ENCODE data around the gene IER5.
A peak's percentile ranks its signal among the peaks of the same experiment; 100 is the strongest.

The IER5 gene

GRCh38 chr1:181095260-181095659 lies 6.8 kb downstream of the IER5 start:
- DNase-seq (ENCODE audit: extremely low read depth, insufficient read length), result no peak
- no peaks in the 10 kb centered on the region for H3K27me3 ChIP-seq (replicated peaks; ENCODE audit: control insufficient read depth, insufficient read depth, low read length)
- no peak overlapping the region for H3K4me3 ChIP-seq (replicated peaks; ENCODE audit: low read depth, low read length)
- peaks cover 11% of the 10 kb centered on the region for H3K36me3 ChIP-seq (ENCODE audit: control insufficient read depth, insufficient read depth, low read length)
- TF ChIP-seq CTCF (IDR thresholded peaks at IDR 0.05; ENCODE audit: insufficient read depth, low read length, poor library complexity, severe bottlenecking), result no peak

- DNase-seq (ENCODE audit: extremely low read depth, insufficient read length), result no peak
- no peaks in the 10 kb centered on the region for H3K27me3 ChIP-seq (replicated peaks; ENCODE audit: control insufficient read depth, insufficient read depth, low read length)
- peaks cover 11% of the 10 kb centered on the region for H3K36me3 ChIP-seq (ENCODE audit: control insufficient read depth, insufficient read depth, low read length)
- no peak for TF ChIP-seq CTCF (IDR thresholded peaks at IDR 0.05; ENCODE audit: insufficient read depth, low read length, poor library complexity, severe bottlenecking)
- H3K4me3 ChIP-seq (replicated peaks; ENCODE audit: low read depth, low read length), result no peak overlapping the region
Measured at GRCh38 chr1:181095763-181096184, 7.3 kb downstream of the IER5 start.

GRCh38 chr1:181097242-181097641 lies 8.7 kb downstream of the IER5 start:
- no peaks in the 10 kb centered on the region for H3K27me3 ChIP-seq (replicated peaks; ENCODE audit: control insufficient read depth, insufficient read depth, low read length)
- no peak overlapping the region for H3K4me3 ChIP-seq (replicated peaks; ENCODE audit: low read depth, low read length)
- TF ChIP-seq CTCF (IDR thresholded peaks at IDR 0.05; ENCODE audit: insufficient read depth, low read length, poor library complexity, severe bottlenecking), result no peak
- H3K36me3 ChIP-seq (ENCODE audit: control insufficient read depth, insufficient read depth, low read length), result peaks cover 10% of the 10 kb centered on the region
- DNase-seq (ENCODE audit: extremely low read depth, insufficient read length), result no peak

DNA sequence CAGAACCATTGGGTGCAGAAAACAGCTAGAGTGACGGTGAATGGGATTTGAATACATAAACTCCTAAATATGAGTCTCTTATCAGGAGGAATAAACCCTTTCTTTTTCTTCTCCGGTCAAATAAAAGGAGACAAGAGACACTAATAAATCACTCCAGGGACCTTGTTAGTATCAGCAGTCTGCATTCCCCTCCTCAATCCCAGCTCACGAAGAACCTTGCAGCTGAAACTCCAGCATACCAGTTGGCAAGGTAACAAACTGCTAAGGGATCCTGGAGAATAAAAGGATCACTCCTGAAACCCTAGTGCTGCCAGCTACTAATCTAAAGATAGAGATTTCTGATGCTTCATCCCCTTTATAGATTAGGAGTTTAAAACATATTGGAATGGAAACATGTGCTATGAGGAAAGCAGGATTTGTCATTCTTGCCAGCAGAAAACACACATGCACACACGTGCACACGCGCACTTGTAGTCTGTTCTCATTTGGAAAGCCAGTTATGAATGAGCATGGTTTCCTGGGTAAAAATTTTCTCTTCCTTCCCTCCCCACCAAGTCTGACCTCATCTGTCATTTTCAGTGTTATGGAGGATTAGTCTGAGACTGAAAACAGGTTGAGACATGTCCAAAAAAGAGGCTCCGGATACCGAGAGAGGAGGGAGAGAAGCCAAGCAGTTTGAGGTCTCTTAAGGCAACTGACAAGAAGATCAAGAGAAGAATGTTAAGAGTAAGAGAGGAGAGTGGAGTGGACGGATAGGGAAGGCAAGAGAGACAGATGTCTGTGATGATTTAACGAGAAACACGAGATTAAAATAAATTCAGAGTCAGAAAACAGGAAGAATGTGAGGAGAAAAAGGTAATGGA lies 10.9 kb downstream of the IER5 start:
- no peaks in the 10 kb centered on the region for H3K27me3 ChIP-seq (replicated peaks; ENCODE audit: control insufficient read depth, insufficient read depth, low read length)
- peaks cover 4% of the 10 kb centered on the region; the same call in 1 of the 2 replicates for H3K36me3 ChIP-seq (ENCODE audit: control insufficient read depth, insufficient read depth, low read length)
- no peak for TF ChIP-seq CTCF (IDR thresholded peaks at IDR 0.05; ENCODE audit: insufficient read depth, low read length, poor library complexity, severe bottlenecking)
- H3K4me3 ChIP-seq (replicated peaks; ENCODE audit: low read depth, low read length), result peak overlapping the region; percentile 23
- peak; percentile 81 for DNase-seq (ENCODE audit: extremely low read depth, insufficient read length)

GRCh38 chr1:181100015-181100905 lies 11.8 kb downstream of the IER5 start:
- Histone ChIP-seq H3K27me3 (replicated peaks; ENCODE audit: control insufficient read depth, insufficient read depth, low read length) (no peaks in the 10 kb centered on the region), H3K4me3 (replicated peaks; ENCODE audit: low read depth, low read length) (peak overlapping the region; percentile 23), H3K36me3 (ENCODE audit: control insufficient read depth, insufficient read depth, low read length) (peaks cover 1% of the 10 kb centered on the region; the same call in 1 of the 2 replicates)
- peak; percentile 70 for DNase-seq (ENCODE audit: extremely low read depth, insufficient read length)
- no peak for TF ChIP-seq CTCF (IDR thresholded peaks at IDR 0.05; ENCODE audit: insufficient read depth, low read length, poor library complexity, severe bottlenecking)

Data from GM06990 (cell line).